BJ (cell line): ENCODE data around the gene PATJ. TPM values are rescaled to one million over a fixed set of nuclear protein-coding genes. Genes with fewer than 3 reads are reported as not detected.

Experiments
- CTCF ChIA-PET: fragments of 350-600 bp; formaldehyde crosslinking; extraction: SDS; loops from one replicate; lab custom pipeline; 2021; ENCODE audit warnings: antibody characterized with exemption, inconsistent platforms; lab: Yijun Ruan, JAX
- POLR2A ChIA-PET: fragments of 300-600 bp; sonication (Branson Sonifier 250); formaldehyde crosslinking; extraction: SDS; loops from one replicate; lab custom pipeline; 2021; ENCODE audit warnings: antibody characterized with exemption; lab: Charles Lee
- DNase-seq: peaks from one replicate; pipeline ENCODE4 v3.0.0-alpha.2; 2011; ENCODE audit warnings: low read depth
- H3K27me3 ChIP-seq: 2 replicates; pipeline ENCODE4 v1.6.0; 2011; ENCODE audit warnings: low read length; ENCODE audit not compliant: control insufficient read depth, insufficient read depth
- H3K36me3 ChIP-seq: 2 replicates; pipeline ENCODE4 v1.5.1; 2011; ENCODE audit warnings: low read length; ENCODE audit not compliant: control insufficient read depth, insufficient read depth
- H3K4me3 ChIP-seq: 2 replicates; pipeline ENCODE4 v1.5.1; 2011; ENCODE audit warnings: low read depth, mild to moderate bottlenecking, control low read depth, low read length
- polyA plus RNA-seq: library from polyadenylated mRNA; depleted of rRNA; stranded (reverse); fragments of >200 nt; gene quantifications from 2 replicates; pipeline ENCODE4 v1.2.3, GENCODE V29; 2011
- TF ChIP-seq, protein P1 (sequence below): IDR thresholded peaks from 2 replicates; pipeline ENCODE4 v1.5.1; 2011; ENCODE audit warnings: low read depth, mild to moderate bottlenecking, control low read depth, inconsistent platforms, low read length, moderate library complexity; ENCODE audit not compliant: insufficient read depth

Gene PATJ
- polyA plus RNA-seq, 1 experiment: 3.0 TPM

DNA sequence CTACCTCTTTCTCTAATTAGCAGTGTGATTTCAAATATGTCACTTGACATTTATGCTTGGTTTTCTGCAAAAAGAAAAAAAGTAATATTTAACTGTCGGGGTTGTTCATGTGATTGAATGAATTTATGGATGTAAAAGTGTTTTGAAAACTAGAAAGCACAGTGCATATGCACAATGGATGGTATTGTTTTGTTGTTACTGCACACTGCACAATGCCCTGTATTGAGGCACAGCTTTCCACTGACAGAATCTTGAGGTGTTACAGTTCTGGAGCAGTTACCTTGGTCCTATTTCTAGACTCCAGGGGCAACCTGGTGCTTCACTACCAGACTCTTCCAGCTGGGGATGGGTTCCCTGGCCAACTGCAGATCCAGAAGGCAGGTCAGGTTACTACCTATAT, 335.5 kb downstream of the PATJ start:
- TF ChIP-seq, protein P1, sequence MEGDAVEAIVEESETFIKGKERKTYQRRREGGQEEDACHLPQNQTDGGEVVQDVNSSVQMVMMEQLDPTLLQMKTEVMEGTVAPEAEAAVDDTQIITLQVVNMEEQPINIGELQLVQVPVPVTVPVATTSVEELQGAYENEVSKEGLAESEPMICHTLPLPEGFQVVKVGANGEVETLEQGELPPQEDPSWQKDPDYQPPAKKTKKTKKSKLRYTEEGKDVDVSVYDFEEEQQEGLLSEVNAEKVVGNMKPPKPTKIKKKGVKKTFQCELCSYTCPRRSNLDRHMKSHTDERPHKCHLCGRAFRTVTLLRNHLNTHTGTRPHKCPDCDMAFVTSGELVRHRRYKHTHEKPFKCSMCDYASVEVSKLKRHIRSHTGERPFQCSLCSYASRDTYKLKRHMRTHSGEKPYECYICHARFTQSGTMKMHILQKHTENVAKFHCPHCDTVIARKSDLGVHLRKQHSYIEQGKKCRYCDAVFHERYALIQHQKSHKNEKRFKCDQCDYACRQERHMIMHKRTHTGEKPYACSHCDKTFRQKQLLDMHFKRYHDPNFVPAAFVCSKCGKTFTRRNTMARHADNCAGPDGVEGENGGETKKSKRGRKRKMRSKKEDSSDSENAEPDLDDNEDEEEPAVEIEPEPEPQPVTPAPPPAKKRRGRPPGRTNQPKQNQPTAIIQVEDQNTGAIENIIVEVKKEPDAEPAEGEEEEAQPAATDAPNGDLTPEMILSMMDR: no peak
- Histone ChIP-seq H3K4me3 (no peak overlapping the region), H3K27me3 (no peaks in the 10 kb centered on the region), H3K36me3 (no peaks in the 10 kb centered on the region)
- ChIA-PET POLR2A (no interaction called here), CTCF (interaction anchor here (1.3 kb wide), 1 partner anchor 9 kb away, joined by 3 read pairs; no protein-coding TSS in a partner anchor)
- no peak for DNase-seq

DNA sequence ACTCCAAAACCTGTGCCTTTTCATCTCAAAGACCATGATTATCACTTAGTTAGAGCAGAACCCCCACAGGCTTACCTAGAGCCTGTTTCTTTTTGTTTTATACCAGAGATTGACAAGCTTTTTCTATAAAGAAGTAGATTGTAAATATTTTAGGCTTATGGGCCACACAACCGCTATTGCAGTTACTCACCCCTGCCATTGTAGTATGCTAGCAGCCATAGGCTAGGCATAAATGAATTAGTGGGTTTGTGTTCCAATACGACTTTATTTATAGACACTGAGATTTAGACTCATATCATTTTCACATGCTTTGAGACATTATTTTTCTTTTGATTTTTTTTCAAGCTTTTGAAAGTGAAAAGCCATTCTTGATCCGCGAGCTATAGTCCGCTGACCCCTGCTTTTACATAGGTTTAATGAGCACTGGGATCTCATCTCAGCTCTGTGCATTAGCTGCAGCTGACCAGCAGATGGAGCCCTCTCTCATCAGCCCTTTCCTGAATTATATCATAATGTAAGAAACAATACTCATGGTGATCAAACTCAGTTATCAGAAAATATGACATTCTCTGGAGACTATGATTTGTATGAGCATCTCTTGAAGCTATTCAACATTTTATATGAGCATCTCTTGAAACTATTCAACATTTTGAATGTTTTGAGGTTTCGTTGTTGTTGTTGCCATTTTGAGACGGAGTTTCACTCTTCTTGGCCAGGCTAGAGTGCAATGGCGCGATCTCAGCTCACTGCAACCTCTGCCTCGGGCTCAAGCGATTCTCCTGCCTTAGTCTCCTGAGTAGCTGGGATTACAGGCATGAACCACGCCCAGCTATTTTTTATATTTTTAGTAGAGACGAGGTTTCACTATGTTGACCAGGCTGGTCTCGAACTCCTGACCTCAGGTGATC, 340.4 kb downstream of the PATJ start:
- DNase-seq: no peak
- Histone ChIP-seq H3K27me3 (no peaks in the 10 kb centered on the region), H3K36me3 (no peaks in the 10 kb centered on the region), H3K4me3 (no peak overlapping the region)
- TF ChIP-seq, protein P1: peak; percentile 95
- ChIA-PET CTCF (interaction anchor here (0.6 to 5.9 kb wide), 25 partner anchors 8 to 1930 kb away, joined by 3 to 94 read pairs (median 5); no protein-coding TSS in a partner anchor), POLR2A (no interaction called here)

DNA sequence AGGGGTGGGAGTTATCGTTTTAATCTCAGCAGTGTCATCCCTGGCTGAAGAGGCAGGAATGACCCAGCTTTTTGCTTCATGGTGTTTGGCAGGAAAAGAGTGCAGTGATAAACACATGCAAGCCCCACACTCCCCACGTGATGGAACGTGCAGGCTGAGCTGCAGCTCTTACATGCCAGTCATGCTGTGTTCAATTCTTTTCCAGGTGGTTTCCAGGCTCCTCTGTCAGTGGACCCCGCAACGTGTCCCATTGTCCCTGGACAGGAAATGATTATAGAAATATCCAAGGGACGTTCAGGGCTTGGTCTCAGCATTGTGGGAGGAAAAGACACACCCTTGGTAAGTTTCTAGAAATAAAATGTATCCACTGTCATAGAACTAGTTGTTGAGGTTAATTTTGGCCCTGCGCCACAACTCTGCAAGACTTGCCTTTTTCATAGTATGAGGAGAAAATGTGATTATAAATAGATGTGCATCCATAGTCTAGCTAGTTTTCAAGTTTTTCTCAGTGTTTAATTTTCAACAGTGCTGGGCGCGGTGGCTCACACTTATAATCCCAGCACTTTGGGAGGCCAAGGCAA, 342.1 kb downstream of the PATJ start:
- ChIA-PET POLR2A (no interaction called here), CTCF (interaction anchor here (0.6 to 5.9 kb wide), 7 partner anchors 10 to 1033 kb away, joined by 3 to 94 read pairs (median 19); no protein-coding TSS in a partner anchor)
- Histone ChIP-seq H3K4me3 (no peak overlapping the region), H3K27me3 (no peaks in the 10 kb centered on the region), H3K36me3 (no peaks in the 10 kb centered on the region)
- TF ChIP-seq, protein P1: no peak
- no peak for DNase-seq

DNA sequence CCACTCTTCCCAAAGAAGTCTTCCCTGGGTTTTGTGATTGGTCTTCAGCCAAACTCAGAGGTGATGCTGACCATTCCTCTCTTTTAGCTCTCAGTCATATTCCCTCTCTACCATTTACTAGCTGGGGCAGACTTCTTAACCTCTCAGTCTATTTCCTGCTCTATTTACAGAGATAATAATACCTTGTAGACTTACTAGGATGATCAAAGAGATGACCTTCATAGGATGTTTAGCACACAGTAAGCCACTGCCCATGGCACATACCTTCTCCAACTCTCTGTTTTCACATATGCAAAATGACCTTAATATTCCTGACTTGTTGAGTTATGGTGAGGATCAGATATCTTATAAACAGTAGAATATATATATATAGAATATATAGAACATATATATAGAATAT, 346.2 kb downstream of the PATJ start:
- Histone ChIP-seq H3K36me3 (no peaks in the 10 kb centered on the region), H3K4me3 (no peak overlapping the region), H3K27me3 (no peaks in the 10 kb centered on the region)
- TF ChIP-seq, protein P1: no peak
- DNase-seq: no peak
- POLR2A ChIA-PET: no interaction called here
- CTCF ChIA-PET: interaction anchor here (0.8 to 1.3 kb wide), 2 partner anchors 56 kb away, joined by 3 to 4 read pairs; no protein-coding TSS in a partner anchor

DNA sequence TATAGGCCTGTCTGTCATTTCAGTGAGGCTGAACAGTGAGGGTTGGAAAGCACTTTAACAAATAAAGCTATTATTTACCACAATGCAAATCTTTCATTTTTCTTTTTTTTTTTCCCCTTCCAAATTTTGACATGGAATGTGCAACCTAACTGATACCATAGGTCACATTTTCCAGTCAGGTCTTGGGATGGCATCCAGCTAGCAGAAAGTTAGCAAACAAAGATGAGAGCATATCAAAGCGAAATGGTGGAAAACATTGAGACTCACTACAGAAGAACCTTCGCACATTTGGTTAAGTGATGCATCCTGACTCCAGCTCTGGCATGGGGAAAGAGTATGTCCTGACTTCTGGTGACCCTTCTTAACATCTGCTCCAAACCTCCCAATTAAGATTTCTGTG, 347.3 kb downstream of the PATJ start:
- ChIA-PET POLR2A (no interaction called here), CTCF (interaction anchor here (0.8 to 1.3 kb wide), 3 partner anchors 42 to 317 kb away, joined by 3 to 4 read pairs (median 3); no protein-coding TSS in a partner anchor)
- TF ChIP-seq, protein P1: no peak
- no peak overlapping the region for H3K4me3 ChIP-seq
- no peaks in the 10 kb centered on the region for H3K27me3 ChIP-seq
- no peaks in the 10 kb centered on the region for H3K36me3 ChIP-seq
- no peak for DNase-seq
